Activated CD8-positive, alpha-beta memory T cell treated with anti-CD3 and anti-CD28 coated beads, Interleukin-2, amount 50 U/mL, for 1 hour (primary cell): ENCODE data around the gene HS3ST2.

ENCODE experiments used
- DNase-seq: peaks from one replicate; pipeline ENCODE4 v3.0.0-alpha.2; 2020; ENCODE audit errors: extremely low read depth

Gene HS3ST2

GRCh38 chr16:22813948-22814710 lies at the start of gene HS3ST2:
HS3ST2 (plus strand) TSS chr16:22814162; CDS start chr16:22814611, 449 bp downstream.
- DNase-seq = no peak

GRCh38 chr16:22764662-22765327 lies 49.2 kb upstream of the HS3ST2 start:
- no peak for DNase-seq

GRCh38 chr16:22765479-22765878 lies 48.5 kb upstream of the HS3ST2 start:
- DNase-seq = no peak

GRCh38 chr16:22770866-22771265 lies 43.1 kb upstream of the HS3ST2 start:
- DNase-seq = no peak

DNA sequence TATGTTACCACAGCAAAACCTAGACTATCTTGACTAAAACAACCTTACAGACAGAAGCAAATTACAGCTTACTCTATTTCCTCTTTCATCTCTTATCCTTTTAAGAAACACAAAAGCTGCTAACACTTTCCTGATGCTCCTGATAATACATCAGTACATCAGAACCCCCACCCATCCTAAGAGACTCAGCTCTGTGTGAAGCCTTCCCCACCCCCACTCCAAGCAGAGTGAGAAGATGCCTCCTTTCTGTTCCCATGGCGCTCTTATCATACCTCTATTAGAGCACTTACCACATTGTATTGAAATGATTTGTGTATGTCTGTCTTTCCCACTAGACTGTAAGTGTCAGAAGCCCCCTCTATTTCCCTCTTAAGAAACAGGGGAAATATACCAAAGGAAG lies 42.4 kb upstream of the HS3ST2 start:
- no peak for DNase-seq

DNA sequence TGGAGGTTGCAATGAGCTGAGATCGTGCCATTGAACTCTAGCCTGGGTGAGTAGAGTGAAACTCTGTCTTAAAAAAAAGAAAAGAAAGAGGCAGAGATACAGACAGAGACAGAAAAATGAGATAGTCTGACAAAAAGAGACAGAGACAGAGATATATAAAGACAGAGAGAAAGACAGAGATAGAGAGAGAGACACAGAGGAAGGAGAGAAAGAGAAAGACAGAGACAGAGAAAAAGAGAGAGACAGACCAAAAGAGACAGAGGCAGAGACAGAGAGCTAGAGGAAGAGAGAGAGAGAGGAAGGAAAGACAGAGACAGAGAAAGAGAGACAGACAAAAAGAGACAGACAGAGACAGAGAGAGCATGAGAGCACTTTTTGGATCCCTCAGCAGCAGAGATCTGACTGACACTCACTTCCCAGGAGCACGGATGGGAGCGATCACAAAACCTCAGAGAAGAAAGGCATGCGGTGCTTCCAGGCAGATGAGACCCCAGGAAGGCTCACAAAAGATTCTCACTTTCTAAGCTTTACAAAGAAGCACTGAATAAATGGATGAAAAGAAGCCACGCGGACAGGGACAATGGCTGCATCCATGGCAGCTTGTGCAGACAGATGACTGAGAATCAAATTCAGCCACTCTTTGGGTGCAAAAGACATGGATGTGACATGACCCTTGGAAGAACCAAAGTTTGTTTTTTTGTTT lies 38.6 kb upstream of the HS3ST2 start:
- DNase-seq = no peak

DNA sequence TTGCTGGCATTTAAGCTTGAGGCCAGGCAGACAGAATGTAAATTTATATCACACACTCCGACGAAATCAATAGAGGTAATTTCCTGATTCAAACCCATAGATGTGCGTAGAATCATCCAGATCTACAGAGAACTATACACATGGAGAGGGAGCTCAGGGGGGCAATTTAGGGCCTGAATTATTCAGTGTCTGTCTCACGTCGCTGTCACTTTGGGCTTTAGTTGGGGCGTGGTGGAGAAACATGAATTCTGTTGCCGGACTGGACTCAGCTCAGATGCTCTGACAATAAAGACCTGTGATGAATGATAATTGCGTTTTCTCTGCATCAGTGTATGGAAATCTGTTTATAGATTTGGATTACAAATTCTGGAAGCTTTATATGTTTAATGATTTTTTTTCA lies 32.5 kb upstream of the HS3ST2 start:
- no peak for DNase-seq

- no peak for DNase-seq
Observed at GRCh38 chr16:22782314-22782713, 31.6 kb upstream of the HS3ST2 start.

- no peak for DNase-seq
Observed at GRCh38 chr16:22784690-22785214, 29.2 kb upstream of the HS3ST2 start.

- DNase-seq = no peak
Observed at GRCh38 chr16:22785552-22785951, 28.4 kb upstream of the HS3ST2 start.

DNA sequence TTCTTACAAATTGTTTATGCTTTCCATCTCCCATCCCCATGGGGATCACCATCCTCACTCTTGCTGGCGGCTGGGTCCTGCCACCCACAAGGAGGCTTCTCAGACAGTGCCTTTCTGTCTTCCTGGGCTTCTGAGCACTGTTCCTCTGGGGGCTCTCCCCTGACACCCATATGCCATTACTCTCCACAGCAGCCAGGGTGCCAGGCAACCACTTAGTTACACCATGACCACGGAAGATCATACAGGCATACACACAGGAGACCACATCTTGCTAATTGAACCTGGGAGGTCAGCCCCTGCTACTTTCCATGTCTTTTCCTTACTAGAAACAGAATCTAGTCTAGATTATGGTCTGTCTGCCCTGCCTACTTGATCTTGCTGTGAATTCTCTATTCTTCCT lies 27.7 kb upstream of the HS3ST2 start:
- no peak for DNase-seq

DNA sequence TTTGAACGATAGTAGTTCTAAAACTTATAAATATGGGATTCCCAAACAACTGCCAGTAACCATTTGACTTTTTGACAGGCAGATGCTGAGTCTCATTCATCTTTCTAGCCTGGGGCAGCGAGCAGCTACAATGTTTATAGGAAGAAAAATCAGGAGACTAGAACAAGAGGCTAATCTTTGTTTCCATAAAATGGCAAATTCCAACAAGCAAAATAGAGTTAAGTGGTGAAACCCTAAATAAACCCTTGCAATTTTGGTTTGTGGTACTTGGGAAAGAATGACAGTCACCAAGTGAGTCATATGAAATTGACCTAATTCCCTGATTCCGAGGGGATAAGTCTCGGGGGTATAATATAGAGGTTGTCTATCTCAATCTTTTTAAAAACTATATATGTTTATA lies 27.3 kb upstream of the HS3ST2 start:
- no peak for DNase-seq

GRCh38 chr16:22787466-22788192 lies 26.3 kb upstream of the HS3ST2 start:
- DNase-seq = no peak

DNA sequence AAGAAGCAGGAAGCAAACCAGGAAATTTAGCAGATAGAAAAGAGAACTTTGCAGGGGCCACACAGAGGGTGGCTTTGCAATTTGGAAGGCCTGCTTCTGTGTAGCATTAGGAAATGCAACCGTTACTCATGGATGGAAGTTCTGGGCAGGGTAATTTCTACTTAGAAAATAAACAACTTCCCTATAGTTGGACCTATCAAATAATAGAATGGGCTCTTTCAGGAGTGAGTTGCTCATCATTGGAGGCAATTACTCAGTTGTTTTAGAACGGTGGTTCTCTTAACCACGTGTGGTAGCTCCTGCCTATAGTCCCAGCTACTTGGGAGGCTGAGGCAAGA lies 25.8 kb upstream of the HS3ST2 start:
- no peak for DNase-seq

GRCh38 chr16:22789281-22789945 lies 24.5 kb upstream of the HS3ST2 start:
- DNase-seq = no peak

DNA sequence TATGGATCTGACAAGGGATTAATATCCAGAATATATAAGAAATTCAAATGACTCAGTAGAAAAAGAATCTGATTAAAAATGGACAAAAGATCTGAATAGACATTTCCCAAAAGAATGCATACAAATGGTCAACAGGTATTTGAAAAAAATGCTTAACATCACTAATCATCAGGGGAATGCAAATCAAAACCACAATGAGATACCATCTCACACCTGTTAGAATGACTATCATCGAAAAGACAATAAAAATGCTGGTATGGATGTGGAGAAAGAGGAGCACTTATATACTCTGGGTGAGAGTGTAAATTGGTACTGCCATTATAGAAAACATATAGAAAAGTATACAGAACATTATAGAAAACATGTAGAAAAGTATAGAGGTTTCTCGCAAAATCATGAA lies 16.4 kb upstream of the HS3ST2 start:
- DNase-seq = no peak

DNA sequence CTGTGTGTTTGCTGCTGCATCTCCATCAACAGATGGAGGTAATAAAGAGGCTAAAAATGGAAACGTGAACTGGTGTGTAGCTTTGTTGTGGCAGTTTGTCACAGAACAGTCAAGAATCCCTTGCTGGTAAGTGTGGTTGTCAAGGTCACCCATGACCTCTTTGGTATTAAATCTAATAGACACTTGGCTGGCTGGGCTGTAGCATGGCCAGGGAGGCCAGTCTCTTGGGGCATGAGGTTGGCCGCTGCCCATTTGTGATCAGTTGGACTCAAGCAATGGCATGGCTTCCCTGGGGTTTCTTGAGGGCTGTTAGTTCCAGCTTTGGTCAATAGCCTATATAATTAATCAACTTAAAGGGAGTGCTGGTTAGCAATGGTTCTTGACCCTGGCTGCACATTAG lies 14.8 kb upstream of the HS3ST2 start:
- DNase-seq = no peak

- no peak for DNase-seq
Observed at GRCh38 chr16:22804893-22805292, 9.1 kb upstream of the HS3ST2 start.

- no peak for DNase-seq
Observed at GRCh38 chr16:22805326-22805725, 8.6 kb upstream of the HS3ST2 start.

- no peak for DNase-seq
Observed at GRCh38 chr16:22806811-22807210, 7.2 kb upstream of the HS3ST2 start.

DNA sequence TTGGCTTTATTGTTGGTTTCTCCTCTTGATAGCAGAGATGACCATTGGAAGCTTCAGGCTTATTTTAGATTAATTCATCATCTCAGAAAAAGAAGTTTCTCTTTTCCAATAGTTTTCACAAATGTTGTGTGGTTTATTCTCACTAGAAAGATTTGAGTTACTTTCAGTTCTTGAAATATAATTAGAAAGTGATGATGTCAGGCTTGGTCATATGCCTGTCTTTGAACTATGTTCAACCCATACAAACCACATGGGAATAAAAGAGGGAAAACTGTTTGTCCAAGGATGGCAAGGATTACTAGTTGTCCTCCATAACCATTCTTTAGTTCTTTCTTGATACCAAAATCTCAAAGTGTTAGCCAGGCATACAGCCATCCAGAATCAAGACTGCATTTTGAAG lies 3.7 kb upstream of the HS3ST2 start:
- no peak for DNase-seq
